Hepatic stellate cell (primary cell): ENCODE results near the gene APP.
A peak's percentile ranks its signal among the peaks of the same experiment; 100 is the strongest.
"Not testable (repeated sequence)": the region's sequence is repeated elsewhere in the genome, so short reads cannot be mapped to it uniquely, and the experiment has no call there.

ENCODE experiments used
- DNase-seq: peaks from one replicate; pipeline ENCODE4 v3.0.0; 2011; ENCODE audit warnings: low spot score

APP gene

GRCh38 chr21:25936776-25937175, 233.8 kb downstream of the APP start:
- DNase-seq = no peak

GRCh38 chr21:25934771-25935224, 235.8 kb downstream of the APP start:
- peak; percentile 42 for DNase-seq

GRCh38 chr21:25934130-25934529, 236.4 kb downstream of the APP start:
- no peak for DNase-seq

- DNase-seq = no peak
Measured at GRCh38 chr21:25931765-25932164, 238.8 kb downstream of the APP start.

- DNase-seq = no peak
Measured at GRCh38 chr21:25929856-25930520, 240.6 kb downstream of the APP start.

- DNase-seq = no peak
Measured at GRCh38 chr21:25927195-25927880, 243.2 kb downstream of the APP start.

- DNase-seq = no peak
Measured at GRCh38 chr21:25925936-25926335, 244.6 kb downstream of the APP start.

GRCh38 chr21:25925064-25925800, 245.3 kb downstream of the APP start:
- DNase-seq = no peak

GRCh38 chr21:25918152-25918551, 252.4 kb downstream of the APP start:
- not testable (repeated sequence) for DNase-seq

GRCh38 chr21:25916226-25916625, 254.3 kb downstream of the APP start:
- no peak for DNase-seq

GRCh38 chr21:25913479-25913878, 257.1 kb downstream of the APP start:
- no peak for DNase-seq

GRCh38 chr21:25912402-25912746, 258.2 kb downstream of the APP start:
- no peak for DNase-seq

GRCh38 chr21:25911730-25912401, 258.7 kb downstream of the APP start:
- no peak for DNase-seq

GRCh38 chr21:25910809-25911208, 259.8 kb downstream of the APP start:
- no peak for DNase-seq

- no peak for DNase-seq
Measured at GRCh38 chr21:25909341-25909740, 261.2 kb downstream of the APP start.

GRCh38 chr21:25908495-25908894, 262.1 kb downstream of the APP start:
- no peak for DNase-seq

GRCh38 chr21:25907573-25908275, 262.8 kb downstream of the APP start:
- DNase-seq = no peak

- DNase-seq = no peak
Measured at GRCh38 chr21:25906587-25906986, 264.0 kb downstream of the APP start.

GRCh38 chr21:25905126-25905525, 265.4 kb downstream of the APP start:
- no peak for DNase-seq

GRCh38 chr21:25904044-25904695, 266.4 kb downstream of the APP start:
- no peak for DNase-seq

GRCh38 chr21:25903607-25904006, 267.0 kb downstream of the APP start:
- no peak for DNase-seq
